Measurements from ENCODE around the gene GNG7. TPM values are rescaled to one million over a fixed set of nuclear protein-coding genes. Genes with fewer than 3 reads are reported as not detected.
"Not testable (repeated sequence)": the region's sequence is repeated elsewhere in the genome, so short reads cannot be mapped to it uniquely, and the experiment has no call there.

GNG7 gene
- polyA plus RNA-seq, 4 donors = 5.3 to 7.1 (median 5.5) TPM

DNA sequence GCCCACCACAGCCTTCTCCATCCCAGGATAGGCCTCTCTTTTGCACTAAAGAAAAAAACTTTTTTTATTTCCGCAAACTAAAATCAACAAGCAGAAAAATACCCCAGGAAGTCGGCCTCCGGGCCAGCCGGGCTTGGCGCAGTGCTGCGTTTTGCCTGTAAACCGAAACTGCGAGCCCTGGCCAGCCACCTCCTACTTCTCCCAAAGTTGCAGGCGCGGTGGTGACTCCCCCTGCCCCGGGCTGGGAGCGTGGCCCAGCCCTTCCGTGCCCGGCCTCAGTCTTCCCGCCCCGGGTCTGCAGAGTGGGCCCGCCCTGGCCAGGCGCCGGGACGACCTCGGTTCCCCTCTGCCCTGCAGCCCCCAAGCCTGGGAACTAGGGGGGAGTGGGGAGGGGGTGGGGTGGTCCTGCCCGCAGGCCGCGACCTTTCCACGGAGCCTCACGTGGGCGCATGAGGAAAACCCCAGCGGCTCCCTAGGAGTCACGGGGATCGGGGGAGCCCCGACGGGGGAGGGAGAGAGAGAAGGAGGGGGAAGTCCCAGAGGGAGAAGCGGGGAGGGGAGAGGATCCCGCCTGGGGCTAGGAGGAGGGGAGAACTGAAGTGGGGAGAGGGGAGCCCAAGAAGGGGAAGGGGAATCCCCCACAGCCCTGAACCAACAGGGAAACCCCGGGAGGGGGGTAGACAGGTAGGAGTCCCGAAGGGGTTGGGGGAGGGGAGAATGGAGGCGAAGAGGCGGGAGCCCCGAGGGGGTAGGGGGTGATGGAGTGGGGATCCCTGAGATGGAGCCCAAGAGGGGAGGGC lies 223.5 kb downstream of the GNG7 start:
- DNase-seq (ENCODE audit: low read depth in 4 of 4, low spot score in 3 of 4) = no peak

DNA sequence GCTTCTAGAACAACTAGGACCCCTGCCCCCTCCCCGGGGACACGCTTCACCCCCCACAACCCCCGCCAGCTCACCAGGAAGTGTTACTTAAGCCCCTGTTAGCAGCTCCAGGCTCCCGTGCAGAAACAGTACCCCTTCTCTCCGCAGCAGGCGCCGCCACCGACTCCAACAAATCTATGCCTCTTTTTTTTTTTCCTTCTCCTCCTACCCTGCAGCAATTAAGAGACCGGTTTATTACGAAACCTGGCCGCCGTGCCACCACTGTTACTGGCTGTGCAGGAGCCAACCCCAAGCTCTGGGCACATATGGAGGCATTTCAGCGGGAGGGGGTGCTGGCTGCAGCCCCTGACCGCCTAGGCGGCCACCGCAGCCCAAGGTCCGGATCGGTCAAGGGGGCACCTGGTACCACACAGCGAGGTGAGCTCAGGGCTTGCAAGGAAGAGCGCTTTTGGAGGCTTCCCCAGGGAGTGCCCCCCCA lies 224.2 kb downstream of the GNG7 start:
- no peak for DNase-seq (ENCODE audit: low read depth in 4 of 4, low spot score in 3 of 4)

DNA sequence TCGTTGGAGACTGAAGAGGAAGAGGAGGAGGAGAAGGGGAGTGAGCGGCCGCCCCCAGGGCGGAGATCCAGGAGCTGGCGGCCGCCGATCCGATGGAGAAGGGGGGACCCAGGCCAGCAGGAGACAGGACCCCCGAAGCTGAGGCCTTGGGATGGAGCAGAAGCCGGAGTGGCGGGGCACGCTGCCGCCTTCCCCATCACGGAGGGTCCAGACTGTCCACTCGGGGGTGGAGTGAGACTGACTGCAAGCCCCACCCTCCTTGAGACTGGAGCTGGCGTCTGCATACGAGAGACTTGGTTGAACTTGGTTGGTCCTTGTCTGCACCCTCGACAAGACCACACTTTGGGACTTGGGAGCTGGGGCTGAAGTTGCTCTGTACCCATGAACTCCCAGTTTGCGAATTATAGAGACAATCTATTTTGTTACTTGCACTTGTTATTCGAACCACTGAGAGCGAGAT lies 224.7 kb downstream of the GNG7 start:
- DNase-seq (ENCODE audit: low read depth in 4 of 4, low spot score in 3 of 4) = no peak

DNA sequence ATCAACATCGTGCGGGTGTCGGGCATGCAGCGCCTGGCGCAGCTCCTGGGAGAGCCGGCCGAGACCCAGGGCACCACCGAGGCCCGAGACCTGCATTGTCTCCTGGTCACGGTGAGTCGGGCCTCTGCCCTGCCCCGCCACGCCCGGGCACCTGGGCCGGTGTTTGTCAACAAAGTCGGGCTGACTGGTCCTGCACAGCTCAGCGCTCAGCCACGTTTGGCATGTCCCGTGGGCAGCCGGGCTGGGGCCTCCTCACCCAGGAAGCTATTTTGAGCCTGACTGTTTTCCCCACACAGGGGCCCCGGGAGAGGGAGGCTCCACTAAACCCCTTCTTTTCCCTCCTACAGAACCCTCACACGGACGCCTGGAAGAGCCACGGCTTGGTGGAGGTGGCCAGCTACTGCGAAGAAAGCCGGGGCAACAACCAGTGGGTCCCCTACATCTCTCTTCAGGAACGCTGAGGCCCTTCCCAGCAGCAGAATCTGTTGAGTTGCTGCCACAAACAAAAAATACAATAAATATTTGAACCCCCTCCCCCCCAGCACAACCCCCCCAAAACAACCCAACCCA lies 225.3 kb downstream of the GNG7 start:
- DNase-seq (ENCODE audit: low read depth in 4 of 4, low spot score in 3 of 4) = no peak

DNA sequence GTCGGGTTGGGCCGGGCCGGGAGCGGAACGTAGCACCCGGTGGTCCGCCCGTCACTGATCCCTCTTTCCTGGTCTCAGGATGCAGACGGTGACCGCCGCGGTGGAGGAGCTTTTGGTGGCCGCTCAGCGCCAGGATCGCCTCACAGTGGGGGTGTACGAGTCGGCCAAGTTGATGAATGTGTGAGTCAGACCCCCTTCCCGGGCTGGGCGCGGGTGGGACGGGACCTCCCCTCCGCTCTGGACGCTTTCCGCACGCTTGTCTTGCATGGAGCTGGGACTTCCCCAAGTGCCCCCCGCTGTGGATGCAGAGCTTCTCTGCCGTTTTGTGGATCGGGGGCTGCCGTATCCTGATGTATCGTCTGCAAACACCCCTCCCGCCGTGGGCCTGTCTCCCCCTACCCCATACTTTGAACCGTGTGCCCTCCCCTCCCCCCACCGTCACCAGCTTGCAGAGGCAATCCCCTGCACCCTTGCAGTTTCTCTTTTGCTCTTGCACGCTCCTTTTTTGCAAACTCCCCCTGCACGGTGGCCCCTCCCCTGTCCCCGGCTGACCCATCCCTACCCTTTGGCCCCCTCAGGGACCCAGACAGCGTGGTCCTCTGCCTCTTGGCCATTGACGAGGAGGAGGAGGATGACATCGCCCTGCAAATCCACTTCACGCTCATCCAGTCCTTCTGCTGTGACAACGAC lies 225.9 kb downstream of the GNG7 start:
- no peak for DNase-seq (ENCODE audit: low read depth in 4 of 4, low spot score in 3 of 4)

DNA sequence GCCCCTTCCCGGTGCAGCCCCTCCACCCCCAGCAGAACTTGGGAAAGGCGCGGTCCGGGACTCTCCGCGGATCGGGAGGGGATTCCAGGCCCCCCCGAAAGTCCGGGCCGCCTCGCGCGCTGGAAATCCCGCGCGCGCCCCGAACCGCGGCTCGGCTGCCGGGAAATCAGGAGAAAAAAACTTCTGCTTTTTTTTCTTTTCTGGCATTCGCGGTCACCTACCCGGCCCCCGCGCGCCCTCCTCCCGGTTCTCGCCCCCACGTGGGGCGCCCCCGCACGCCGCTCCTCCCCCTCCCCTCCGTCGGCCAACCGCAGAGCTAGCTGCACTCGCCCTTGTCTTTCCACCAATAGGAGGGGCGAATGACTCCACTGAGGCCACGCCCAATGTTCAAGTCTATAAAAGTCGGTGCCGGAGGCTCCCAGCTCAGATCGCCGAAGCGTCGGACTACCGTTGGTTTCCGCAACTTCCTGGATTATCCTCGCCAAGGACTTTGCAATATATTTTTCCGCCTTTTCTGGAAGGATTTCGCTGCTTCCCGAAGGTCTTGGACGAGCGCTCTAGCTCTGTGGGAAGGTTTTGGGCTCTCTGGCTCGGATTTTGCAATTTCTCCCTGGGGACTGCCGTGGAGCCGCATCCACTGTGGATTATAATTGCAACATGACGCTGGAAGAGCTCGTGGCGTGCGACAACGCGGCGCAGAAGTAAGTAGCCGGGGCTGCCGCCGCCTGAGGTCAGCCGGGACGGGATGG lies 226.6 kb downstream of the GNG7 start, which contains the start of gene GADD45B:
Gene GADD45B (plus strand): TSS at position 426 of the 749 bp plus-strand sequence. CDS start 232 bp downstream, at position 658.
- peak; percentile 93 to 97 (median 96) for DNase-seq (ENCODE audit: low read depth in 4 of 4, low spot score in 3 of 4)

DNA sequence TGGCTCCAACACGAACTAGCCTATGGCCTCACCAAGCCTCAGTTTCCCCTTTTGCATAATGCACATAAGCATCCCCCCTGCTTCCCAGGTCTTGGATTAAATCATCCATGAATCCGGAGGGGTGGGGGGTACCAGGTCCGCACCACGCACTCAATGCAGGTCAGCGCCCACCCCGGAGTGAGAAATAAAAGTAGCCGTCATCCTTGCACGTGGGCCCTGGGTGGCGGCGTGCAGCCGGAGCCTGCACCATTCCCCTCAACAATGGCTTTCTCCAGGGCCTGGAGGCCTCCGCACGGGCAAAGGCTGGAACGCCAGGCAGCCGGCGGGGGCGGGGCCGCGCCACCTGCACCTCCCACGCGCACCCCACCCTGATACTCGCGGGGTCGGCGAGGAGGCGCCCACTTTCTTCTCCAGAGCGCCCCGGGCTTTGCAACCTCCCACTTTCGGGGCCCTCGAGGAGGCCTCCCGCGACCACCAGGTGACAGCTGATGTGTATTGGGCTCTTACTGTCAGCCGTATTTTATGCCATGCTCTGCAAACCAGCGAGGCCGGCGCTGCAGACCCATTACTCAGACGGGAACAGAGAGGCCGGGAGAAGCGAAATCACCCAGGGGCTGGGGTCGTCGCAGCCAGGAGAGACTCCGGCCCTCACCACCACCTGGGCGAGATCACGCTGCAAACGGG lies 227.3 kb downstream of the GNG7 start:
- DNase-seq (ENCODE audit: low read depth in 4 of 4, low spot score in 3 of 4) = no peak

DNA sequence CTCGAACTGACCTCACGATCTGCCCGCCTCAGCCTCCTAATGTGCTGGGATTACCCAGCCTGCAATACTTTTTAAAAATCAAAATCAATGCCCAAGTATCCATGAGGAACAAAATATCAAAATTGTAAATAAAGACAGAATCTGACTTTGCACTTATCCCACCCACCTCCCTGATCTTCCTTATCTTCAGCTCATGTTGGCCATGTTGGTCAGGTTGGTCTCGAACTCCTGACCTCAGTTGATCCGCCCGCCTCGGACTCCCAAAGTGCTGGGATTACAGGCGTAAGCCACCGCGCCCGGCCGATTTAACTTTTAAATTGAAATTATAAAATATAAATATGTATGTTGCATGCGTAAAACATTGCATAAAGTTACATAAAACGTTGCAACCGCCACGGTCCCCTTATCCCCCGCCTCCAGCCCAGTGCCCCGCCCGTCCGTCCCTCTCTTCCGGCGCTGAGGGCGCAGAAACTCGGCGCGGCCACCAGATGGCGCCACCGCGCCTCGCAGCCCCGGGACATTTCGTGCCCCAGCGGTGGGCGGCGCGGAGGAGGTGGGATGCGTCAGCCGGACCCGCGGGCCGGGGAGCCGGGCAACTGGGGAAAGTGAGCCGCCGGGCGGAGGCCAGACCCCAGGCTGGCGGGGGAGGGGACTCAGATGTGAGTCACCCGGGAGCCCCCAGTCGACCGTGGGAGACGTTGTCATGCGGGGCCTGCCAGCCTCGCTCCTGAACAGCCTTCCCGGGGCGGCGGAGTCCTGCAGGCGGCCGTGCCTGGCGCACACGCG lies 228.1 kb downstream of the GNG7 start:
- peak in 1 of 4 donors; percentile 79 for DNase-seq (ENCODE audit: low read depth in 4 of 4, low spot score in 3 of 4)

DNA sequence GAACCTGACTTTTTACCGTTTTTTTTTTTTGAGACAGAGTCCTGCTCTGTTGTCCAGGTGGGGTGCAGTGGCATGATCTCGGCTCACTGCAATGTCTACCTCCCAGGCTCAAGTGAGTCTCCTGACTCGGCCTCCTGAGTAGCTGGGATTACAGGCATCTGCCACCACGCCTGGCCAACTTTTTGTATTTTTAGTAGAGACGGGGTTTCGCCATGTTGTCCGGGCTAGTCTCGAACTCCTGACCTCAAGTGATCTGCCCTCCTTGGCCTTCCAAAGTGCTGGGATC lies 232.6 kb downstream of the GNG7 start:
- not testable (repeated sequence) for DNase-seq (ENCODE audit: low read depth in 4 of 4, low spot score in 3 of 4)

DNA sequence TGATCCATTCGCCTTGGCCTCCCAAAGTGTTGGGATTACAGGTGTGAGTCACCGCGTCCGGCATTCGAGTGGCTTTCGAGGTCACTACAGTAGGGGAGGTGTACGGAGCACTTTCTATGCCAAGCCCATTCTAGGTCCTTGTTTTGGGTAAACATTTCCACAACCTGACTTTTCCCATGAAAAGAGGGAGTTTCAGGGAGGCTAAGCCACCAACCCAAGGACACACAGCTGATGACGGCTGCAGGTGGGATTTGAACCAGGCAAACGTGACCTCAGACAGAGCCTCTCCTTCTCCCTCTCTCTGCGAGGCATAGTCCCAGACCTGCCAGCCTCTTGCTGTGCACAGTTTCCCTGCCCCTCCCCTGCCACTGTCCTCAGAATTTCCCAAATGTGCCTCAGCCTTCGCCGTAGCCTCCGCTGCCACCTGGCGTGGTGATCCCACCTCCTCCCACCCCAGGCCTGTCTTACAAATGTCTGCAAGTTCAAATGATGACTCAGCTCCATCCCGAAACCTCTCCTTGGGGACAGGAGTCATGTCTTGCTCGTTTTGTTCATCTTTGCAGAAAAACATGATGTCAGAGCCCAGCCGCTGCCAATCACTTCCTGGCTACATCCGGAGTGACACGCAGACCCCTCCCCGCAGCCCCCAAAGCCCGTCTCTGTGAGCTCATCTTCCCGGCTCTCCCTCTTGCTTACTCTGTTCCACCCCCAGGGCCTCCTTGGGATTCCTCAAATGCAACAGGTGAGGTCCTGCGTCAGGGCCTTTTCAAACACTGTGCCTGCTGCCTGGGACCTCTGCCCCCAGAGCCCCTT lies 233.2 kb downstream of the GNG7 start:
- DNase-seq (ENCODE audit: low read depth in 4 of 4, low spot score in 3 of 4) = no peak

DNA sequence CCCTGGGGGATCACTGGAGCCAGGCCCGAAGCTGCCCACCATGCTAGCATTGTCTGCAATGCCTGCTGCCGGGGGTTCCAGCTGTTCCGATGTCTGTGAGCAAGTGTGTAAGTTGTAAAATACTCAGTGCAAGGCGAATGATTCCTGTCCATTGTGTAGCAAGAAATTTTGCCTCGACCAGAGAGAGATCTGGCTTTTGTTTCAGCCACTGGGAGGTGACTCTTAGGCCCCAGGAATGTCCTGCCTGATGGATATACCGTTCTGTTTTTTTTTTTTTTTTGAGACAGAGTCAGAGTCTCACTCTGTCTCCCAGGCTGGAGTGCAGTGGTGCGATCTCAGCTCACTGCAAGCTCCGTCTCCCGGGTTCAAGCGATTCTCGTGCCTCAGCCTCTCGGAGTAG lies 233.9 kb downstream of the GNG7 start:
- DNase-seq (ENCODE audit: low read depth in 4 of 4, low spot score in 3 of 4) = no peak

DNA sequence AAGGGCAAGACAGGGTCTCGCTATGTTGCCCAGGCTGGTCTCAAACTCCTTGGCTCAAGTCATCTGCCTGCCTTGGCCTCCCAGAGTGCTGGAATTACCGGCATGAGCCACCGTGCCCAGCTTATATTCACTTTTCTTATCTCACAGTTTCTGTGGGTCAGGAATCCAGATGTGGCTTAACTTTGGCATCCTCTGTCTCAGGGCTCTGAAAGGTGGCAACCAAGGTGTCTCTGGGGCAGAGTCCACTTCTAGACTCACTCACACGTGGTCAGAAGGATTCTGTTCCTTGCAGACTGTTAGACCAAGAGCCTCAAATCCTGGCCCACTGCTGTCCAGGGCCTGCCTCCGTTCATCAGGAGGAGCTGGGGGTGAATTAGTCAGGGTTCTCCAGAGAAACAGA lies 238.1 kb downstream of the GNG7 start:
- no peak for DNase-seq (ENCODE audit: low read depth in 4 of 4, low spot score in 3 of 4)

DNA sequence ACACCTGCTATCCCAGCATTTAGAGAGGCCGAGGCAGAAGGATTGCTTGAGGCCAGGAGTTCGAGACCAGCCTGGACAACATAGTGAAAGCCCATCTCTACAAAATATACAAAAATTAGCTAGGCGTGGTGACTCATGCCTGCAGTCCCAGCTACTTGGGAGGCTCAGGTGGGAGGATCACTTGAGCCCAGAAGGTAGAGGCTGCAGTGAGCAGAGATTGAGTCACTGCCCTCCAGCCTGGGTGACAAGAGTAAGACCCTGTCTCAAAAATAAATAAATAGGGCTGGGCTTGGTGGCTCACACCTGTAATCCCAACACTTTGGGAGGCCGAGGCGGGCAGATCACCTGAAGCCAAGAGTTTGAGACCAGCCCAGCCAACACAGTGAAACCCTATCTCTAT lies 238.8 kb downstream of the GNG7 start:
- not testable (repeated sequence) for DNase-seq (ENCODE audit: low read depth in 4 of 4, low spot score in 3 of 4)

DNA sequence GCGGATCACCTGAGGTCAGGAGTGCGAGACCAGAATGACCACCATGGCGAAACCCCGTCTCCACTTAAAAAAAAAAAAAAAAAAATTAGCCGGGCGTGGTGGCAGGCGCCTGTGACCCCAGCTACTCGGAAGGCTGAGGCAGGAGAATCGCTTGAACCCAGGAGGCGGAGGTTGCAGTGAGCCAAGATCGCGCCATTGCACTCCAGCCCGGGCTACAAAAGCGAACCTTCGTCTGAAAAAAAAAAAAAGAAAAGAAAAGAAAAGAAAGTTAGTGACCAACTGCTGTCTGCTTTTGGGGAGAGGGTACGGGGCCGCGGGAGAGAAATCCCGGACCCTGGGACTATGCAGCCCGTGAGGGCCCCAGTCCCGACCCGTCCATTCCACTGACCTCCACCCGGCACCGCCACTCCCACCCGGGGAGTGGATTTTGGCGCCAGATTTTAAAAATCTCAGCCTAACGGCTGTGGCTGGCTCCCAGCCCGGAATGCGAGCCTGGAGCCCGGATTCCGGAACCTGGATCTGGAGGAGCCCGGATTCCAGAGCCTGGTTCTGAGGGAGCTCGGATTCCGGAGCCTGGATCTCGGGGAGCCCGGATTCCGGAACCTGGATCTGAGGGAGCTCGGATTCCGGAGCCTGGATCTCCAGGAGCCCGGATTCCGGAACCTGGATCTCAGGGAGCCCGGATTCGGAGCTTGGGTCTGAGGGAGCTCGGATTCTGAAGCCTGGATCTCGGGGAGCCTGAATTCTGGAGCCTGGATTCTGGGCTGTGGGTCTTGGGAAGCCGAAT lies 239.7 kb downstream of the GNG7 start:
- peak in 3 of 4 donors; percentile 90 to 96 (median 93) for DNase-seq (ENCODE audit: low read depth in 4 of 4, low spot score in 3 of 4)

DNA sequence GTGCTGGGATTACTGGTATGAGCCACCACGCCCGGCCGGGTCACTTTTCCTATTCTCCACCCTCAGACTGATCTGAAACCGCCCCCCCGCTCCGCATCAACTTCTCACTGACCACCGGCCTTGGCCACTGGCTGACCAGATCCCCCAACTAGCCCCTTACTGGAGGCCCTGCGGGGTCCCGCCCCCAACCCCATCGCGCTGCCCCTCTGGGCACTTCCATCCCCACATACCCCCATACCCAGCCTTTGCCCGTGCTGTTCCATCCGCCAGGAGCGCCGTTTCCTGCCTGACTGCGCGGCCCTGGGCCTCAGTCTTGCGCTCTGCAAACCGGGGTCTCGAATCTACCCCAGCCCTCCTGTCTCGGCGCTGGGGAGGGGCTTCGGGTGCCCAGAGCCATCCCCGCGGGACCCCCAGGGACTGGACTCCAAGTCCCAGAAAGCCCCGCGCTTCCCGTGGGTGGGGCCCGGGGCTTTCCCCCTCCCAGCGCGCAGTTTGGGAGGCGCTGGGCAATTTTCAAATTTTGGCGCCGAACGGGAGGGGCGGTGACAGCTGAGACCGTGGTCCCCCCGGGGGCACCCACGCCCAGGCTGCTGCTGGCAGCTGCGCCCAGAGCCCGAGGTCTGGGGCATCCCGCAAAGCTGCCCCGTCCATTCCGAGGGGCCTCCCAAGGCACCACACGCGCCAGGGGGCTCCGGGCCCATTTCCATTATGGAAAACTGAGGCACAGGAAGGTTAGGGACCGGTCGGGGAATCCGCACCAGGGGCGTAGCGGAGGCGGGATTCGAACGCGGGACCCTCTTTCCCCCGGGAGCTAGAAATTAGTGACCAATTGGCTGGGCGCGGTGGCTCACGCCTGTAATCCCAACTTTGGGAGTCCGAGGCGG lies 240.5 kb downstream of the GNG7 start:
- no peak for DNase-seq (ENCODE audit: low read depth in 4 of 4, low spot score in 3 of 4)
